H1 (cell line): ENCODE results near the gene FLVCR1. TPM values are rescaled to one million over a fixed set of nuclear protein-coding genes. Genes with fewer than 3 reads are reported as not detected.

Source experiments
- GTF2F1 ChIP-seq: IDR thresholded peaks from 2 replicates; pipeline ENCODE4 v1.6.1; 2012; ENCODE audit warnings: low read depth, low read length, improper control_type of control experiment, borderline replicate concordance
- polyA plus RNA-seq, 7 experiments: library from polyadenylated mRNA; depleted of rRNA in 3 of 7; stranded (reverse) in 5 of 7; unstranded in 2 of 7; fragments of >200 nt in 5 of 7; fragments of 200-250 nt in 2 of 7; gene quantifications; 1 replicate in 5 of 7; 2 replicates in 1 of 7; 4 replicates in 1 of 7; pipeline versions ENCODE4 v1.2.1 to v1.2.3, GENCODE V29; 2011 to 2013; ENCODE audit warnings: missing spikeins in 2 of 7, mixed read lengths in 2 of 7
- total RNA-seq: library from RNA; stranded (reverse); fragmentation: NEBNext Ultra II Directional; extraction: Animal tissue kit (Norgen Biotek cat#: 25700); gene quantifications from 2 replicates; pipeline ENCODE4 v1.2.1, GENCODE V29; 2021

The FLVCR1 gene
- total and polyA plus RNA-seq, 2 of the 8 experiments (the other 6 are each of a cell fraction or from before 2014, with no cell fraction given) = 31.8 to 75.7 TPM

DNA sequence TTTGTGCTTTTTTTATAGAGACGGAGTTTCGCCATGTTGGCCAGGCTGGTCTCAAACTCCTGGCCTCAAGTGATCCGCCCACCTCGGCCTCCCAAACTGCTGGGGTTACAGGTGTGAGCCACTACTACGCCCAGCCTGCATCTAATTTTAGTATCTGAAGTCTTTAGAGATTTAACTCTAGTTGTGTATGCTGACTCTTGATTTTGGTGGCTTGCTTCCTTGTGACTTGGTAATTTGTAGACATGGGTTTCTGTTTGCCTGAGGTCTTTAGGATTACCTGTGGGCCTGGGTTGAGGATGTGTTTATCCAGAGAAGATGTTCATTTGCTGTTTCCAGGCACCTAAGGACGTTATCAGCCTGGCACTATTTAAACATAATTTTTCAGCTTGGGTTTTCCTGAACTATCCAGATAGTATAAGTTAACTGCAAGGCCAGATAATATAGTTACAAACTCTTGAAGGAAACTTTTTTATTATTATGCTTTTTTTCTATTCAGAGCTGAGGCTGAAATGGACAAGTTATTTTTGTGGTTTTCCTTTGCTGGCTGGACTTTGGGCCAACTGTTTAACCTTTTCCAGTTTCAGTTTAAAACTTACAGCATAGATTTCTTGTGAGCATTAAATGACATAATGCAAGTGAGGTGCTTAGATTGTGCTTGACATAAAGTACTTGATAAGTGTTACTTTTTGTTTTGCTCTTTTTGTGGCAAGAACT lies 84.8 kb downstream of the FLVCR1 start (continued):
- no peak for TF ChIP-seq GTF2F1
- TF ChIP-seq, all 59 proteins: peak for 0
